ENCODE measurements around the gene HIF3A. TPM values are rescaled to one million over a fixed set of nuclear protein-coding genes. Genes with fewer than 3 reads are reported as not detected.

Gene HIF3A
- total RNA-seq, 2 experiments from 2014 or later, result not detected

DNA sequence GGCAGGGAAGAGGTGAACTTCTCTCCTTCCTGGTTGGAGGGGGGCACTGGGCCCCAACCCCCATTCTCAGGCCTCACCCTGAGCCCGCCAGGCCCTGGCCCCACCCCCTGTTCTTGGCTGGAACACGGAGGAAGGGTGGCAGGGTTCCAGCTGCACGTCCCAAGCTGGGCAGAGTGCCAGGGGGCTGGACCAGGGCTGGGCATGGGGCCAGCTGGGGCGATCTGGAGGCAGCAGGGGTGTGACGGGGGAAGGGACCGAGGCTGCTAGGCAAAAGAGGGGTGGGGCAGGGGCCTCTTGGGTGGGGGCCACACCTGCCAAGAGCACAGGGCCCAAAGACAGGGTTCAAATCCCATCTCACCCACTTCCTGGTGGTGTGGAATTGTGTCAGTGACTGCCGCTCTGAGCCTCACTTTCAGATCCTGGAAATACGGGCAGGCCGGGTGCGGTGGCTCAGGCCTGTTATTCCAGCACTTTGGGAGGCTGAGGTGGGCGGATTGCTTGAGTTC, 2.2 kb downstream of the HIF3A start:
- TF ChIP-seq, protein P1, sequence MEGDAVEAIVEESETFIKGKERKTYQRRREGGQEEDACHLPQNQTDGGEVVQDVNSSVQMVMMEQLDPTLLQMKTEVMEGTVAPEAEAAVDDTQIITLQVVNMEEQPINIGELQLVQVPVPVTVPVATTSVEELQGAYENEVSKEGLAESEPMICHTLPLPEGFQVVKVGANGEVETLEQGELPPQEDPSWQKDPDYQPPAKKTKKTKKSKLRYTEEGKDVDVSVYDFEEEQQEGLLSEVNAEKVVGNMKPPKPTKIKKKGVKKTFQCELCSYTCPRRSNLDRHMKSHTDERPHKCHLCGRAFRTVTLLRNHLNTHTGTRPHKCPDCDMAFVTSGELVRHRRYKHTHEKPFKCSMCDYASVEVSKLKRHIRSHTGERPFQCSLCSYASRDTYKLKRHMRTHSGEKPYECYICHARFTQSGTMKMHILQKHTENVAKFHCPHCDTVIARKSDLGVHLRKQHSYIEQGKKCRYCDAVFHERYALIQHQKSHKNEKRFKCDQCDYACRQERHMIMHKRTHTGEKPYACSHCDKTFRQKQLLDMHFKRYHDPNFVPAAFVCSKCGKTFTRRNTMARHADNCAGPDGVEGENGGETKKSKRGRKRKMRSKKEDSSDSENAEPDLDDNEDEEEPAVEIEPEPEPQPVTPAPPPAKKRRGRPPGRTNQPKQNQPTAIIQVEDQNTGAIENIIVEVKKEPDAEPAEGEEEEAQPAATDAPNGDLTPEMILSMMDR (IDR thresholded peaks at IDR 0.05), result no peak
- no peak for ATAC-seq
- intact Hi-C loops (cut with micrococcal nuclease), result no loop called here
- Mint-ChIP-seq H3K27ac (no peak overlapping the region), H3K27me3 (peaks cover 26% of the 10 kb centered on the region), H3K4me3 (no peak overlapping the region), H3K36me3 (ENCODE audit: low read depth) (no peaks in the 10 kb centered on the region), H3K4me1 (ENCODE audit: low read depth) (peaks cover 3% of the 10 kb centered on the region), H3K9me3 (no peaks in the 10 kb centered on the region)
- DNase-seq, result no peak
- ChIA-PET CTCF (no interaction called here), POLR2A (no interaction called here)

DNA sequence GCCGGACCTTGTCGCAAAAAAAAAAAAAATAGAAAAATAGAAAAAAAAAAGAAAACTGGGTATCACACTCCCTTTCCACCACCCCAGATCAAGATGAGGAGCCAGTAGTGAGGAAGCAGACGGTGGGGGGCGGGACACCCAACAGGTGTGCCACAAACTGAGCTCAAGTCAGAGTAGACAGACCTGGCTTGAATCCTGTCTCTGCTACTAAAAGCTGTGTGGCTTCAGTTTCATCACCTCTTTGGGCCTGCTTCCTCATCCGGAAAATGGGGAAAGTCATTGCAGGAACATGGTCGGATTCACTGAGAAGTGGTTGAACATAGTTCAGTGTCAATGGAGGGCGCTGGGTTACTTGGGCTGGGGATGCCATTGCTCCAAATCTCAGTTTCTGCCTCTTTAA, 2.9 kb downstream of the HIF3A start:
- ChIA-PET CTCF (interaction anchor here (1.4 kb wide), 1 partner anchor 19 kb away, joined by 5 read pairs; no protein-coding TSS in a partner anchor), POLR2A (no interaction called here)
- H3K27me3 Mint-ChIP-seq, result peaks cover 22% of the 10 kb centered on the region
- intact Hi-C loops (cut with micrococcal nuclease), result no loop called here
- H3K4me3 Mint-ChIP-seq, result no peak overlapping the region
- no peak for ATAC-seq
- TF ChIP-seq, protein P1 (IDR thresholded peaks at IDR 0.05), result no peak
- no peaks in the 10 kb centered on the region for H3K36me3 Mint-ChIP-seq (ENCODE audit: low read depth)
- H3K4me1 Mint-ChIP-seq (ENCODE audit: low read depth), result peaks cover 3% of the 10 kb centered on the region
- H3K27ac Mint-ChIP-seq, result no peak overlapping the region
- no peaks in the 10 kb centered on the region for H3K9me3 Mint-ChIP-seq
- DNase-seq, result no peak

- no peaks in the 10 kb centered on the region for H3K4me1 Mint-ChIP-seq (ENCODE audit: low read depth)
- H3K4me3 Mint-ChIP-seq, result no peak overlapping the region
- H3K27ac Mint-ChIP-seq, result no peak overlapping the region
These were observed 6.5 kb downstream of the HIF3A start for GRCh38 chr19:46303322-46303690.

GRCh38 chr19:46303691-46304397, 7.0 kb downstream of the HIF3A start:
- intact Hi-C loops (cut with micrococcal nuclease), result no loop called here
- ChIA-PET CTCF (no interaction called here), POLR2A (no interaction called here)
- TF ChIP-seq, protein P1 (IDR thresholded peaks at IDR 0.05), result no peak
- H3K4me1 Mint-ChIP-seq (ENCODE audit: low read depth), result no peaks in the 10 kb centered on the region
- H3K9me3 Mint-ChIP-seq, result peaks cover 7% of the 10 kb centered on the region
- no peak overlapping the region for H3K4me3 Mint-ChIP-seq
- DNase-seq, result peak; percentile 7
- H3K36me3 Mint-ChIP-seq (ENCODE audit: low read depth), result no peaks in the 10 kb centered on the region
- H3K27ac Mint-ChIP-seq, result no peak overlapping the region
- peaks cover 5% of the 10 kb centered on the region for H3K27me3 Mint-ChIP-seq
- no peak for ATAC-seq

More at GRCh38 chr19:46303322-46303690, 6.5 kb downstream of the HIF3A start:
- TF ChIP-seq, protein P1 (IDR thresholded peaks at IDR 0.05), result no peak
- intact Hi-C loops (cut with micrococcal nuclease), result no loop called here
- POLR2A ChIA-PET, result no interaction called here
- ATAC-seq (no peak), DNase-seq (no peak)
- Mint-ChIP-seq H3K27me3 (peaks cover 5% of the 10 kb centered on the region), H3K36me3 (ENCODE audit: low read depth) (no peaks in the 10 kb centered on the region), H3K9me3 (peaks cover 7% of the 10 kb centered on the region)
- CTCF ChIA-PET, result no interaction called here

- Mint-ChIP-seq H3K4me3 (no peak overlapping the region), H3K4me1 (ENCODE audit: low read depth) (no peaks in the 10 kb centered on the region), H3K36me3 (ENCODE audit: low read depth) (no peaks in the 10 kb centered on the region), H3K9me3 (peaks cover 7% of the 10 kb centered on the region), H3K27me3 (no peaks in the 10 kb centered on the region), H3K27ac (no peak overlapping the region)
- ATAC-seq, result no peak
- POLR2A ChIA-PET, result no interaction called here
- intact Hi-C loops (cut with micrococcal nuclease), result no loop called here
- TF ChIP-seq, protein P1 (IDR thresholded peaks at IDR 0.05), result no peak
- CTCF ChIA-PET, result interaction anchor here (1.1 to 1.5 kb wide), 4 partner anchors 25 to 278 kb away, joined by 3 to 4 read pairs (median 3); no protein-coding TSS in a partner anchor
- no peak for DNase-seq
These were observed 9.7 kb downstream of the HIF3A start for GRCh38 chr19:46306501-46306900.
